ENCODE results near the gene PANK3.

The PANK3 gene

GRCh38 chr5:168578538-168579487 lies at the start of gene PANK3:
Gene PANK3, minus strand, starts transcription at chr5:168579368. Its CDS starts 85 bp downstream, at chr5:168579283.
- no peak for TF ChIP-seq ZNF274 (IDR thresholded peaks at IDR 0.05; ENCODE audit: low read depth, low read length)
- H3K4me3 ChIP-seq (ENCODE audit: low read length): peak within 1 kb of the TSS; percentile 99

DNA sequence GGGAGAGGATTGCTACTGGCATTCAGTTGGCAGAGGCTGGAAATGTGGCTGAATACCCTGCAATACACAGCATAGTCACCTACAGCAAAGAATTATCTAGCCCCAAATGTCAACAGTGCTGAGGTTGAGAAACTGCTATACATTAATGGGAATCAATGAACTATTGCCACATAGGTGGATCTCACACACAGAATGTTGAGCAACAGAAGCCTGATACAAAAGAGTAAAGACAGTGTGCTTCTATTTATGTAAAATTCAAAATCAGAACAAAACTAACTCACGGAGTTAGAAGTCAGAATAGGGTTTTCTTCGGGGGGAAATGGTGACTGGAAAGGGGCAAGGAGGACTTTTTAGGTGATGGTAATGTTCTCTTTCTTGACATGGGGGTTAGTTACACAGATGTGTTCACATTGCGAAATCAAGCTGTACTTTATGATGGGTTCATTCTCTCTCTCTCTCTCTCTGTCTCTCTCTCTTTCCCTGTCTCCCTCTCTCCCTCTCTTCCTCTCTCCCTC lies 45.7 kb upstream of the PANK3 start:
- no peak overlapping the region for H3K4me3 ChIP-seq (ENCODE audit: low read length)
- TF ChIP-seq ZNF274 (IDR thresholded peaks at IDR 0.05; ENCODE audit: low read depth, low read length): no peak

GRCh38 chr5:168620807-168621206 lies 41.6 kb upstream of the PANK3 start:
- H3K4me3 ChIP-seq (ENCODE audit: low read length): no peak overlapping the region
- TF ChIP-seq ZNF274 (IDR thresholded peaks at IDR 0.05; ENCODE audit: low read depth, low read length): no peak

- no peak for TF ChIP-seq ZNF274 (IDR thresholded peaks at IDR 0.05; ENCODE audit: low read depth, low read length)
- no peak overlapping the region for H3K4me3 ChIP-seq (ENCODE audit: low read length)
Measured at GRCh38 chr5:168614661-168615060, 35.5 kb upstream of the PANK3 start.

GRCh38 chr5:168613996-168614395 lies 34.8 kb upstream of the PANK3 start:
- TF ChIP-seq ZNF274 (IDR thresholded peaks at IDR 0.05; ENCODE audit: low read depth, low read length): no peak
- no peak overlapping the region for H3K4me3 ChIP-seq (ENCODE audit: low read length)

- no peak overlapping the region for H3K4me3 ChIP-seq (ENCODE audit: low read length)
- no peak for TF ChIP-seq ZNF274 (IDR thresholded peaks at IDR 0.05; ENCODE audit: low read depth, low read length)
Measured at GRCh38 chr5:168613396-168613795, 34.2 kb upstream of the PANK3 start.

GRCh38 chr5:168612996-168613395 lies 33.8 kb upstream of the PANK3 start:
- no peak for TF ChIP-seq ZNF274 (IDR thresholded peaks at IDR 0.05; ENCODE audit: low read depth, low read length)
- no peak overlapping the region for H3K4me3 ChIP-seq (ENCODE audit: low read length)

- no peak overlapping the region for H3K4me3 ChIP-seq (ENCODE audit: low read length)
- TF ChIP-seq ZNF274 (IDR thresholded peaks at IDR 0.05; ENCODE audit: low read depth, low read length): no peak
Measured at GRCh38 chr5:168612123-168612522, 33.0 kb upstream of the PANK3 start.

DNA sequence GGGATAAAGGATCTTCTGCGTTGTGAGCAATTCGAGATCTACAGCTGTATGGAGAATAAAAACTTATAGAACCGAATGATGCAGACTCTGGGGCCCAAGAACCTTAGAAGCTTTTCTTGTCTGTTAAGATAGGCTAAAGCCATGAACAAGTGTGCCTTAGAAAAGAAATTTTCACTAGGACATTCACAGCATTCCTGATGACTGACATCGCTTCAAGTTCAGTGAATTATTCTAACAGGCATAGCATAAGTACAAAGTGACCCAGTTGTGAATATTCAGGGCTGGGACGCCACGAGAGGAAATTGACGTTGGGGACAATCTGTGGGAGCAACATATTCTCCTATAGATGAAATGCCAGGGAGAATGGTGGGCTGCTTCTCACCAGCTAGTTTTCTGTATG lies 32.0 kb upstream of the PANK3 start:
- no peak overlapping the region for H3K4me3 ChIP-seq (ENCODE audit: low read length)
- no peak for TF ChIP-seq ZNF274 (IDR thresholded peaks at IDR 0.05; ENCODE audit: low read depth, low read length)

DNA sequence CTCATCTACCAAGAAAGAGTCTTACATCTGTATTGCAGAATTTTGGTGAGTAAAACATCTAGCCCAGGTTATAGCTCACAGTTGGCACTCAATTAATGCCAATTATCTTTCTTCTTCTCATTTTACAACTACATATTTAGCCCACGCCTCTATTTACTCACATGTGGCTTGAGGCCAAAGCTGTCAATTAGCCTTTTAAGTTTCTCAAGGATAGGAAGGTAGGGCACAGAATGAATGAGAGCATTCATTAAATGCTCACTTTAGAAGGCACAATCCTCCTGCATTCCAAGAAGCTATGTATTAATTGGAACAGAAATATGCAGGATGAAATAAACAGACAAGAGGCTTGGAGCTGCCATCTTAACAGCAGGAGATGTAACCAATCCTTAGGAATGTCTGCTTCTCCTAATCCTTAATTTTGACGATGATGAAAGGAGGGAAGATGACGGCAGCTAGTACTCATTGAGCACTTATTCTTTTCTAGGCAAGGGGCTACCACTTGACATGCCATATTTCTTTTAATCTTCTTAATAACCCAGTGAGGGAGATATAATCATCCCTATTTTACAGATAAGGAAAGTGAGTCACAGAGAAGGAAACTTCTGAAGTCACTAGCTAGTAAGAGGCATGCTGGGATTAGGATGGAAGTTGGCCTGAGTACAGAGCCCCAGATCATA lies 30.8 kb upstream of the PANK3 start:
- no peak overlapping the region for H3K4me3 ChIP-seq (ENCODE audit: low read length)

GRCh38 chr5:168608821-168609220 lies 29.7 kb upstream of the PANK3 start:
- no peak for TF ChIP-seq ZNF274 (IDR thresholded peaks at IDR 0.05; ENCODE audit: low read depth, low read length)
- no peak overlapping the region for H3K4me3 ChIP-seq (ENCODE audit: low read length)

More for the DNA sequence above, 30.8 kb upstream of the PANK3 start:
- TF ChIP-seq ZNF274 (IDR thresholded peaks at IDR 0.05; ENCODE audit: low read depth, low read length): no peak

DNA sequence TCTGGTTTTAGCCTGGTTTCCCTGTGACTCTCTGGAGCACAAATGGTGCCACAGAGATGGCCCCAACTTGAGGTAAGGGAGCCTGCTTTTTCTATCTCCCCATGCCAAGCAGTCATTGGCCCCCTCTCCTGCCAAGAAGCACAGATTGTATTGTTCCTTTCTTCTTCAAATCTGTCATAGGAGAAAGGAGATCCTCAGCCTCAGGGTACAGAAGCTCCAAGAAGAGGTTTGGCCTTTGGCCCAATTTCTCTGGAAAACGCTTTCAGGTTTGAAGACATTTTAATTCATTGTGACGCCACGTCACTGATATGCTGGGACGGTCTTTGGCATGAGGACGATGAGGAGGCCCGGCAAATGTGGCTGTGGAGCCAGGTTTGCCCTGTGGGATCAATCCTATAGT lies 29.2 kb upstream of the PANK3 start:
- H3K4me3 ChIP-seq (ENCODE audit: low read length): no peak overlapping the region
- TF ChIP-seq ZNF274 (IDR thresholded peaks at IDR 0.05; ENCODE audit: low read depth, low read length): no peak

DNA sequence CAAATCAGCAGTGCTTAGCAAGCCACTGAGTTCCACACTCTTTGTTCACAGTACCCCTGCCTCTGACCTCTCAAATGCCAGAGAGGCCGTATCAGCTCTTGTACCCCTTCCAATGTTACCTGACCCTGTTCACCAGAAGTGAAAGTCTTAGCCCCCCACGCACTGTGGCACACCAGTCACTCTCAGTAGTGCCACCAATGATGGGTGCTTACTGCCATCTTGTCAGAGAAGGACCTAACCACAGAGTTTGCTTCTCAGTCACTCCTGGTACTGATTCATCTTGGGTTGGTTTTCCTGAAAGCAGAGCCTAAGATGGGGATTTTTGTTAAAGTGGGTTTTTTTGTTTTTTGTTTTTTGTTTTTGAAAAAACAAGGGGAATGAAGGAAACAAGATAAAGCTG lies 28.8 kb upstream of the PANK3 start:
- H3K4me3 ChIP-seq (ENCODE audit: low read length): no peak overlapping the region
- no peak for TF ChIP-seq ZNF274 (IDR thresholded peaks at IDR 0.05; ENCODE audit: low read depth, low read length)

DNA sequence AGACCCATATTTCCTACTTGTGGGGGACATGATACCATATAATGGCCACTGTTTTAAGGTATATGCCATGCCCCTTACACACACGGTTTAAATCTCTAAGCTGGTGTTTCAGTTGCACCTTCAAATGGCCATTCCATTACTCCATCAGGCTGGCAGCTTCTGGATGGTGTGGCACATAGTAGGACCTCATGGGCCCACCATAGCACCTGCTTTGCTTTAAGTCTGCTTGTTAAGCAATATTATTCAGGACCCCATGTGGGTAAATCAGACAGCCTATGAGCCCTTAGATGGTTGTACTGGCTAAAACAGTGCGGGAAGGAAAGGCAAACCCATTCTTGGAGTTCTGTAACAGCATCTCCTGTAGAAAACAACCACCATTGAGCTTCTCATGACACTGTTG lies 27.4 kb upstream of the PANK3 start:
- no peak overlapping the region for H3K4me3 ChIP-seq (ENCODE audit: low read length)
- TF ChIP-seq ZNF274 (IDR thresholded peaks at IDR 0.05; ENCODE audit: low read depth, low read length): no peak

GRCh38 chr5:168604436-168604835 lies 25.3 kb upstream of the PANK3 start:
- H3K4me3 ChIP-seq (ENCODE audit: low read length): no peak overlapping the region
- TF ChIP-seq ZNF274 (IDR thresholded peaks at IDR 0.05; ENCODE audit: low read depth, low read length): no peak

Data from GM08714 (cell line).